ENCODE measurements around the gene EXOC6B. TPM values are rescaled to one million over a fixed set of nuclear protein-coding genes. Genes with fewer than 3 reads are reported as not detected.

The EXOC6B gene
- total RNA-seq, 1 experiment from 2014 or later = 40.1 TPM

DNA sequence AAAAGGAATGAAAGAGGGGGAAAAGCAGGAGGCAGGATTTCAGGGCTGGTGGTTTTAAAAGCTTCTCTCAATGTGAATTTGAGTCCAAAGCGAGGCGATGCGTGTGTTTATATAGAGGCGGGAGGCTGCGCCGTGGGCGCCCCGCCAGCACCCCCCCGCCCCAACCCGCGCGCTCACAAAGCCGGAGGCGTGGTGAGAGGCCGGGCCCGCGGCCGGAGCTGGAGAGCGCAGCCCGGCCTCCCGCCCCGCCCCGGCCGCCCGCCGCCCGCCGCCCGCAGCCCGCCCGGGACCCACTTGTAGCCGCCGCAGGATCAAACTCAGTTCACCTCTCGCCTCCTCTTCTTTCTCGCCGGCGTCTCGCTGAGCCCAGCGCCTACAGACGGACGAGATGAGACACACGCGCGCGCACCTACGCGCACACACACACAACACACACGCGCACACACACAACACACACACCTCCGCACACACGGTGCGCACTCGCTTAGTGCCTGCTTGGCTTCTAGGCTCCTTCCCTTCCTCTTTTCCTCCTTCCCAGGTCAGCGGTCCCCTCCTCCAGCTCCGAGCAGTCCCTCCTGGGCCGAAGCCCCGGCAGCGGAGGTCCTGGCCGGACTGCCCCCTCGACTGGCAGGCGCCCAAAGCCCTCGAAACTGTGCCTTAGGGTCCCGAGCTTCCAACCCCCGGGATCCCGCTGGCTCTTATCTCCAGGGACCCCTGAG lies 676.8 kb downstream of the EXOC6B start:
- Histone ChIP-seq H3K4me1 (ENCODE audit: insufficient read depth, low read length) (no peaks in the 10 kb centered on the region; the same call in 1 of the 2 replicates), H2BK20ac (ENCODE audit: low read depth, low read length, poor library complexity, severe bottlenecking) (no peak overlapping the region), H3K18ac (ENCODE audit: insufficient read length, low read depth, low read length) (no peak overlapping the region), H3K23me2 (ENCODE audit: insufficient read length, low read depth, low read length, poor library complexity, severe bottlenecking) (peaks cover 28% of the 10 kb centered on the region), H3K9me3 (ENCODE audit: control insufficient read depth, low read depth, low read length) (no peaks in the 10 kb centered on the region), H2BK5ac (ENCODE audit: insufficient read length, low read length) (no peak overlapping the region), H4K91ac (ENCODE audit: insufficient read length, low read depth, low read length) (no peak overlapping the region), H3K9ac (ENCODE audit: extremely low read depth, insufficient read length, low read length) (no peak overlapping the region), H3K4ac (ENCODE audit: low read depth, low read length) (no peak overlapping the region), H2AFZ (ENCODE audit: low read length) (no peak overlapping the region), H3K27ac (ENCODE audit: insufficient read length, low read depth, low read length) (no peak overlapping the region), H3K79me1 (ENCODE audit: insufficient read depth, low read depth, low read length, poor library complexity, severe bottlenecking) (no peaks in the 10 kb centered on the region), H3K14ac (ENCODE audit: insufficient read depth, low read length) (no peak overlapping the region), H2AK5ac (ENCODE audit: insufficient read length, low read length) (no peak overlapping the region), H3K56ac (ENCODE audit: insufficient read length, low read depth, low read length) (no peak overlapping the region), H3K4me2 (ENCODE audit: insufficient read depth, insufficient read length, low read length) (peak overlapping the region; percentile 66), H2BK120ac (ENCODE audit: low read depth, low read length, poor library complexity, severe bottlenecking) (no peak overlapping the region), H2BK15ac (ENCODE audit: low read depth, low read length) (no peak overlapping the region), H4K5ac (ENCODE audit: insufficient read length, low read depth, low read length) (no peak overlapping the region), H3T11ph (ENCODE audit: low read length) (no peak overlapping the region), H4K8ac (replicated peaks; ENCODE audit: insufficient read length, low read depth, low read length) (no peak overlapping the region), H4K20me1 (ENCODE audit: control insufficient read depth, insufficient read depth, insufficient read length) (peaks cover 5% of the 10 kb centered on the region), H3K23ac (ENCODE audit: insufficient read length, low read depth, low read length) (no peak overlapping the region), H3K79me2 (ENCODE audit: insufficient read depth, low read length) (no peaks in the 10 kb centered on the region), H3K27me3 (ENCODE audit: insufficient read depth, low read length) (peaks cover 54% of the 10 kb centered on the region), H2BK12ac (ENCODE audit: insufficient read length, low read depth, low read length) (no peak overlapping the region)
- H3K4me3 Mint-ChIP-seq = peak overlapping the region; percentile 64 to 91
- H3K27me3 Mint-ChIP-seq (ENCODE audit: low read depth) = peaks cover 90% of the 10 kb centered on the region
- peaks cover 25 to 42% of the 10 kb centered on the region in 2 experiments for H3K4me1 Mint-ChIP-seq
- peak; percentile 63 for DNase-seq
- no peaks in the 10 kb centered on the region; a peak in 1 of 7 replicates for H3K36me3 Mint-ChIP-seq (ENCODE audit: insufficient read depth in 1 of 3, low read depth in 3 of 3)
- no peak overlapping the region for H3K27ac Mint-ChIP-seq
- TF ChIP-seq, protein P1, sequence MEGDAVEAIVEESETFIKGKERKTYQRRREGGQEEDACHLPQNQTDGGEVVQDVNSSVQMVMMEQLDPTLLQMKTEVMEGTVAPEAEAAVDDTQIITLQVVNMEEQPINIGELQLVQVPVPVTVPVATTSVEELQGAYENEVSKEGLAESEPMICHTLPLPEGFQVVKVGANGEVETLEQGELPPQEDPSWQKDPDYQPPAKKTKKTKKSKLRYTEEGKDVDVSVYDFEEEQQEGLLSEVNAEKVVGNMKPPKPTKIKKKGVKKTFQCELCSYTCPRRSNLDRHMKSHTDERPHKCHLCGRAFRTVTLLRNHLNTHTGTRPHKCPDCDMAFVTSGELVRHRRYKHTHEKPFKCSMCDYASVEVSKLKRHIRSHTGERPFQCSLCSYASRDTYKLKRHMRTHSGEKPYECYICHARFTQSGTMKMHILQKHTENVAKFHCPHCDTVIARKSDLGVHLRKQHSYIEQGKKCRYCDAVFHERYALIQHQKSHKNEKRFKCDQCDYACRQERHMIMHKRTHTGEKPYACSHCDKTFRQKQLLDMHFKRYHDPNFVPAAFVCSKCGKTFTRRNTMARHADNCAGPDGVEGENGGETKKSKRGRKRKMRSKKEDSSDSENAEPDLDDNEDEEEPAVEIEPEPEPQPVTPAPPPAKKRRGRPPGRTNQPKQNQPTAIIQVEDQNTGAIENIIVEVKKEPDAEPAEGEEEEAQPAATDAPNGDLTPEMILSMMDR (conservative IDR thresholded peaks at IDR 0.05) = no peak
- H3K9me3 Mint-ChIP-seq = peaks cover 0 to 4% of the 10 kb centered on the region in 2 experiments; a peak in 3 of 5 replicates
- no CpG with 5 or more reads among the region's 65 CpGs for WGBS (ENCODE audit: extremely low coverage, insufficient read length, low lambda C conversion rate)
